HG03457 (cell line): ENCODE measurements around the gene CKMT1A.
"Not testable (repeated sequence)": the region's sequence is repeated elsewhere in the genome, so short reads cannot be mapped to it uniquely, and the experiment has no call there.

Experiments
- ATAC-seq: cut with Tn5 transposase; IDR thresholded peaks from one replicate; pipeline ENCODE4 v1.9.1; 2021; ENCODE audit warnings: moderate number of reproducible peaks; ENCODE audit not compliant: unreplicated experiment

Gene CKMT1A

DNA sequence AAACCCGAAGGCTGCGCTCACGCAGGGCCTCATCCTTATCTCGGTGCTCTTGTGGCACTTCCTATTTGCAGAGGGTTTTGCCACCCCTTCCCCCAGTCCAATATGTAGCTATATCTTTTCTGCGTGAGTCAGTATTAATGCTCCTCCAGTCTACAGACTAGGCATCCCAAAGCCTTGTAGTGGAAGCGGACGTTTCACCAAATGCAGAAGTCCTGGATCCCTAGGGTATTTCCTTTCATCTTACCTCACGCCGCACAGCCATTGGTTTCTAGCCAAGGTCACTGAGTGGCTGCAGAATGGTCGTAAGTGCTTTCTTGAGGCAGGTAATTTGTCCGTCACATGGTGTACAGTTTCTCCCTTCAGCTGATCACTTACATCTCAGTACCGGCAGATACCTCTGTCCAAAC, 53.2 kb downstream of the CKMT1A start:
- not testable (repeated sequence) for ATAC-seq

DNA sequence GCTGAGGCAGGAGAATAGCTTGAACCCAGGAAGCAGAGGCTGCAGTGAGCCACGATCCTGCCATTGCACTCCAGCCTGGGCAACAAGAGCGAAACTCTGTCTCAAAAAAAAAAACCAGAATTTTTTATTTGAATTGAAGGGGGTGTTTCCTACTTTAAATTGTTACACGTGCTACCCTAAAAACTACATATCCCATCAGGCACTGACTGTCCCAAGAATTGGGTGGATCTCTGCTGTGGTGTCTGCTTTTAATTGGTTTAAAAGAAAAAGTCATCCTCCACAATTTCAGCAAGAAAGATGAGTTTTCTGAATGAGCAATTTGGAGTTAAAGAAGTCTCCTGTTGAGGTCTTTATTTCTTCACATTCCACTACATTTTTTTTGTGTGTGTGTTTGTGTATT, 54.7 kb downstream of the CKMT1A start:
- no peak for ATAC-seq
